ENCODE results near the gene TREH.

DNA sequence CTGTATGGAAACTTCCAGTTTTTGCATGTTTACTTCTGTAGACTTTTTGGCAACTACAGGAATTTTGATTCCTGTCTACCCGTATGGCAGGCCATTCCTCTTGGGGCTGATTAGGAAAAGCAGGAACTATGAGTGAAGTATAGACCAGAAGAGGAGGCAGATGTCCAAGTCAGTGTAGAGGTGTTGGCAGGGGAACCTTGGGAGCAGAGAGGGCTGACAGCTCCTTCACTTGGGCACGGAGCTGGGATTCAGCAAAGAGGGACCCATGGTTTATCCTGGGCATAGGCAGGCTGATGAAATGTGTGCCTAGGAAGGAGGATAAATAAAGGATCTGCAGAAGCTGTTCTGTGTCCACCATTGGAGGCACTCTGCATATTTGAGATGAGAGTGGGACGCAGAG lies 33.1 kb downstream of the TREH start:
- TF ChIP-seq POLR2AphosphoS5 (IDR thresholded peaks at IDR 0.05; ENCODE audit: low read depth, low read length), result no peak
- TF ChIP-seq POLR2A (IDR thresholded peaks at IDR 0.05; ENCODE audit: low read depth, low read length), result no peak
- no peak for TF ChIP-seq TAF1 (IDR thresholded peaks at IDR 0.05; ENCODE audit: borderline replicate concordance, low read depth, low read length)
